ENCODE results near the gene GRIA2. TPM values are rescaled to one million over a fixed set of nuclear protein-coding genes. Genes with fewer than 3 reads are reported as not detected.

Gene GRIA2
- total RNA-seq, 2 experiments from 2014 or later, result not detected

GRCh38 chr4:157287445-157287844 is 66.9 kb downstream of the GRIA2 start:
- H3K9me2 ChIP-seq (ENCODE audit: insufficient read depth, low read length), result no peaks in the 10 kb centered on the region
- no peak overlapping the region for H3K4me2 ChIP-seq (ENCODE audit: low read length)
- CTCF ChIA-PET (ENCODE audit: unreplicated experiment), result no interaction called here
- no peak for DNase-seq (ENCODE audit: low spot score)
- no peak overlapping the region for H2AFZ ChIP-seq (ENCODE audit: low read length)
- no peaks in the 10 kb centered on the region for H3K79me2 ChIP-seq (ENCODE audit: insufficient read depth, low read depth, low read length)
- H3K4me1 ChIP-seq (ENCODE audit: insufficient read depth, low read length, poor library complexity, severe bottlenecking), result no peaks in the 10 kb centered on the region
- H3K36me3 ChIP-seq (ENCODE audit: insufficient read depth, low read length), result no peaks in the 10 kb centered on the region
- no peak for TF ChIP-seq CTCF (conservative IDR thresholded peaks at IDR 0.05; ENCODE audit: low read length)
- no peak for TF ChIP-seq EZH2phosphoT487 (IDR thresholded peaks at IDR 0.05; ENCODE audit: borderline replicate concordance, low read depth, low read length)
- no peaks in the 10 kb centered on the region for H3K9me3 ChIP-seq (ENCODE audit: low read length)
- no peak overlapping the region for H3K4me3 ChIP-seq (ENCODE audit: low read depth, low read length, poor library complexity, severe bottlenecking)
- POLR2A ChIA-PET, result no interaction called here
- H4K20me1 ChIP-seq (ENCODE audit: insufficient read depth, low read length), result no peaks in the 10 kb centered on the region
- intact Hi-C loops (cut with micrococcal nuclease; ENCODE audit: unreplicated experiment), result no loop called here
- no peak overlapping the region for H3K27ac ChIP-seq (ENCODE audit: low read depth, low read length, poor library complexity, severe bottlenecking)
- BruUV-seq (replicated peaks), result no TSS peak

- H4K20me1 ChIP-seq (ENCODE audit: insufficient read depth, low read length), result no peaks in the 10 kb centered on the region
- no peaks in the 10 kb centered on the region for H3K9me3 ChIP-seq (ENCODE audit: low read length)
- no TSS peak for BruUV-seq (replicated peaks)
- no peak for DNase-seq (ENCODE audit: low spot score)
- no peaks in the 10 kb centered on the region for H3K79me2 ChIP-seq (ENCODE audit: insufficient read depth, low read depth, low read length)
- H3K9me2 ChIP-seq (ENCODE audit: insufficient read depth, low read length), result no peaks in the 10 kb centered on the region
- CTCF ChIA-PET (ENCODE audit: unreplicated experiment), result no interaction called here
- no peaks in the 10 kb centered on the region for H3K36me3 ChIP-seq (ENCODE audit: insufficient read depth, low read length)
- intact Hi-C loops (cut with micrococcal nuclease; ENCODE audit: unreplicated experiment), result no loop called here
- POLR2A ChIA-PET, result interaction anchor here (0.6 to 0.7 kb wide), 2 partner anchors 37 to 310 kb away, joined by 3 to 5 read pairs; no protein-coding TSS in a partner anchor
- H2AFZ ChIP-seq (ENCODE audit: low read length), result no peak overlapping the region
- H3K4me3 ChIP-seq (ENCODE audit: low read depth, low read length, poor library complexity, severe bottlenecking), result no peak overlapping the region
- no peak overlapping the region for H3K4me2 ChIP-seq (ENCODE audit: low read length)
- no peak for TF ChIP-seq CTCF (conservative IDR thresholded peaks at IDR 0.05; ENCODE audit: low read length)
- TF ChIP-seq EZH2phosphoT487 (IDR thresholded peaks at IDR 0.05; ENCODE audit: borderline replicate concordance, low read depth, low read length), result no peak
- no peaks in the 10 kb centered on the region for H3K4me1 ChIP-seq (ENCODE audit: insufficient read depth, low read length, poor library complexity, severe bottlenecking)
- no peak overlapping the region for H3K27ac ChIP-seq (ENCODE audit: low read depth, low read length, poor library complexity, severe bottlenecking)
Measured at GRCh38 chr4:157290622-157291021, 70.1 kb downstream of the GRIA2 start.

GRCh38 chr4:157291071-157291470 is 70.5 kb downstream of the GRIA2 start:
- H4K20me1 ChIP-seq (ENCODE audit: insufficient read depth, low read length), result no peaks in the 10 kb centered on the region
- no peaks in the 10 kb centered on the region for H3K9me2 ChIP-seq (ENCODE audit: insufficient read depth, low read length)
- no peaks in the 10 kb centered on the region for H3K79me2 ChIP-seq (ENCODE audit: insufficient read depth, low read depth, low read length)
- no peak overlapping the region for H3K4me3 ChIP-seq (ENCODE audit: low read depth, low read length, poor library complexity, severe bottlenecking)
- H3K4me1 ChIP-seq (ENCODE audit: insufficient read depth, low read length, poor library complexity, severe bottlenecking), result no peaks in the 10 kb centered on the region
- H3K9me3 ChIP-seq (ENCODE audit: low read length), result no peaks in the 10 kb centered on the region
- ChIA-PET POLR2A (interaction anchor here (0.6 to 0.7 kb wide), 3 partner anchors 32 to 309 kb away, joined by 3 to 5 read pairs (median 4); no protein-coding TSS in a partner anchor), CTCF (ENCODE audit: unreplicated experiment) (no interaction called here)
- no peak overlapping the region for H3K27ac ChIP-seq (ENCODE audit: low read depth, low read length, poor library complexity, severe bottlenecking)
- no peaks in the 10 kb centered on the region for H3K36me3 ChIP-seq (ENCODE audit: insufficient read depth, low read length)
- H2AFZ ChIP-seq (ENCODE audit: low read length), result no peak overlapping the region
- no peak for DNase-seq (ENCODE audit: low spot score)
- no peak for TF ChIP-seq CTCF (conservative IDR thresholded peaks at IDR 0.05; ENCODE audit: low read length)
- no peak for TF ChIP-seq EZH2phosphoT487 (IDR thresholded peaks at IDR 0.05; ENCODE audit: borderline replicate concordance, low read depth, low read length)
- intact Hi-C loops (cut with micrococcal nuclease; ENCODE audit: unreplicated experiment), result no loop called here
- H3K4me2 ChIP-seq (ENCODE audit: low read length), result no peak overlapping the region
- BruUV-seq (replicated peaks), result no TSS peak
